ENCODE measurements around the gene PLEKHA6.

Gene PLEKHA6

DNA sequence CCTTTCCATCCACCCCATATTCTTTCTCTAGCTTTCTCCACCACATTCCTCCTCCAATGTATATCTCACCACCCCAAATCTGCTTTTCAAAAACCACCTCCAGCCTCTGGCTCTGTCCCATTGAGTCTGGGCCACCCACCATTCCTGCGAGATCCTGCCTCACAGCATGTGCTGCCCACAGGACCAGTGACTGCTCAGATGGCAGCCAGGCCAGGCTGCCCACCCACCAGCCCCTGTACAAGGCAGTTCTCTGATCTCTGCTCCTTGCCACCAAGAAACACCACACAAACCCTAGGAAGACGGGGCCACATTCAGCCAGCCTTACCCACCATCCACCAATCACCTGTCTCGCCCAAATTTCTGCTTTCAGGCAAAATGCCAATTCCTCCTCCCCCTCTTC, 53.7 kb downstream of the PLEKHA6 start:
- Histone ChIP-seq H3K27ac (ENCODE audit: low read depth, low read length) (no peak overlapping the region), H3K23ac (ENCODE audit: low read length) (no peak overlapping the region), H3K4me1 (ENCODE audit: control insufficient read depth, low read depth, low read length) (peaks cover 10% of the 10 kb centered on the region), H3K18ac (ENCODE audit: low read length) (no peak overlapping the region), H4K5ac (ENCODE audit: low read length) (no peak overlapping the region), H3K9ac (ENCODE audit: low read length) (no peak overlapping the region), H3K36me3 (ENCODE audit: control insufficient read depth, insufficient read depth, low read length) (no peaks in the 10 kb centered on the region), H2AK5ac (ENCODE audit: low read length) (no peak overlapping the region), H2BK120ac (ENCODE audit: low read depth, low read length) (no peak overlapping the region), H2BK15ac (replicated peaks; ENCODE audit: low read depth) (no peak overlapping the region), H3K4ac (ENCODE audit: low read depth, low read length) (no peak overlapping the region), H3K79me1 (ENCODE audit: low read length) (no peaks in the 10 kb centered on the region), H3K4me2 (ENCODE audit: low read length) (no peak overlapping the region), H2BK5ac (ENCODE audit: low read length) (no peak overlapping the region), H3K27me3 (ENCODE audit: insufficient read depth, low read length, poor library complexity) (no peaks in the 10 kb centered on the region), H3K56ac (ENCODE audit: low read length) (no peak overlapping the region), H3K4me3 (ENCODE audit: low read length) (no peak overlapping the region), H4K8ac (ENCODE audit: low read depth, low read length) (no peak overlapping the region), H3K79me2 (ENCODE audit: control insufficient read depth, insufficient read depth, low read length) (no peaks in the 10 kb centered on the region)
- no CpG with 5 or more reads among the region's 3 CpGs for WGBS (ENCODE audit: extremely low coverage, insufficient coverage, low lambda C conversion rate)
- no peak for DNase-seq

DNA sequence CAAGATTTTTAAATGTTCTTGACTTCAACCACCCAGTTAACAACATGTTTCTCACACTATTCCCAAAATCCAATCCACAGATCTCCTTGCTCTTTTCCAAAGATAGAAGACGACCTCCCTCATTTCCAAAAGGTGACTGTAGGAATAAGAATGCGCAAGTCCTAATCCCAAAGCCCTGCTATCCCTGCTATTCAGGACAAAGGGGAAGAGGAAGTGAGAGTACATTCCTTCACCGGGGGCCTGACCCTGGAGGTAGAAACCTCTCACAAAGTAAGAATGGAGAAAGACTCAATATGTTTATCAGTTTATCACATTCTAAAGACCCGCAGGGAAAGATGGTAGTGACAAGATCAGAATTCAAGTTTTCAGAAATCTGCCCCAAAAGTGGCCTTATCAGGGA, 55.7 kb downstream of the PLEKHA6 start:
- Histone ChIP-seq H2BK5ac (ENCODE audit: low read length) (no peak overlapping the region), H4K8ac (ENCODE audit: low read depth, low read length) (no peak overlapping the region), H3K79me2 (ENCODE audit: control insufficient read depth, insufficient read depth, low read length) (no peaks in the 10 kb centered on the region), H2BK15ac (replicated peaks; ENCODE audit: low read depth) (no peak overlapping the region), H3K36me3 (ENCODE audit: control insufficient read depth, insufficient read depth, low read length) (no peaks in the 10 kb centered on the region), H3K27me3 (ENCODE audit: insufficient read depth, low read length, poor library complexity) (no peaks in the 10 kb centered on the region), H2BK120ac (ENCODE audit: low read depth, low read length) (no peak overlapping the region), H4K5ac (ENCODE audit: low read length) (no peak overlapping the region), H3K4ac (ENCODE audit: low read depth, low read length) (no peak overlapping the region), H3K79me1 (ENCODE audit: low read length) (no peaks in the 10 kb centered on the region), H3K18ac (ENCODE audit: low read length) (no peak overlapping the region), H3K4me1 (ENCODE audit: control insufficient read depth, low read depth, low read length) (peaks cover 8% of the 10 kb centered on the region), H3K9ac (ENCODE audit: low read length) (no peak overlapping the region), H3K27ac (ENCODE audit: low read depth, low read length) (no peak overlapping the region), H3K4me2 (ENCODE audit: low read length) (no peak overlapping the region), H3K4me3 (ENCODE audit: low read length) (no peak overlapping the region), H2AK5ac (ENCODE audit: low read length) (no peak overlapping the region), H3K56ac (ENCODE audit: low read length) (no peak overlapping the region), H3K23ac (ENCODE audit: low read length) (no peak overlapping the region)
- peak; percentile 98 for DNase-seq
- WGBS (ENCODE audit: extremely low coverage, insufficient coverage, low lambda C conversion rate), result no CpG with 5 or more reads among the region's 4 CpGs

DNA sequence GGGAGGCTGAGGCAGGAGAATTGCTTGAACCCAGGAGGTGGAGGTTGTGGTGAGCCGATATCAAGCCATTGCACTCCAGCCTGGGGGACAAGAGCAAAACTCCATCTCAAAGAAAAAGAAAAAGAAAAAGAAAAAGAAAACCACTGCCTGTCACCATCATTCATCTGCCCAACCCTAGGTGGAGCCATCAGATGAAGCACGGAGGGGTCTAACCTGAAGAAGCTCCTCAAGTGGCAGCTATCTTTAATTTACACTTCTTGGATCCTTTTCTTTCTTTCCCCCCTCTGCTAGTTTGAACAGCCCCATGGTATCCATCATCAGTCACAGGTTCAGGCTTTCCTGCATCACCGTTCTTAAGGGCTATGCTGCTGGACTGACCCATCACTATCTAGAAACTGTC, 57.0 kb downstream of the PLEKHA6 start:
- Histone ChIP-seq H3K79me2 (ENCODE audit: control insufficient read depth, insufficient read depth, low read length) (no peaks in the 10 kb centered on the region), H3K36me3 (ENCODE audit: control insufficient read depth, insufficient read depth, low read length) (no peaks in the 10 kb centered on the region), H2BK15ac (replicated peaks; ENCODE audit: low read depth) (no peak overlapping the region), H4K5ac (ENCODE audit: low read length) (no peak overlapping the region), H3K4me1 (ENCODE audit: control insufficient read depth, low read depth, low read length) (peaks cover 4% of the 10 kb centered on the region), H3K56ac (ENCODE audit: low read length) (peak overlapping the region; percentile 1), H3K18ac (ENCODE audit: low read length) (peak overlapping the region; percentile 24), H3K4me2 (ENCODE audit: low read length) (no peak overlapping the region), H2BK5ac (ENCODE audit: low read length) (no peak overlapping the region), H3K27me3 (ENCODE audit: insufficient read depth, low read length, poor library complexity) (no peaks in the 10 kb centered on the region), H3K4ac (ENCODE audit: low read depth, low read length) (peak overlapping the region; percentile 24), H3K27ac (ENCODE audit: low read depth, low read length) (no peak overlapping the region), H2AK5ac (ENCODE audit: low read length) (peak overlapping the region; percentile 28), H2BK120ac (ENCODE audit: low read depth, low read length) (no peak overlapping the region), H3K9ac (ENCODE audit: low read length) (no peak overlapping the region), H3K4me3 (ENCODE audit: low read length) (no peak overlapping the region), H3K23ac (ENCODE audit: low read length) (no peak overlapping the region), H3K79me1 (ENCODE audit: low read length) (no peaks in the 10 kb centered on the region), H4K8ac (ENCODE audit: low read depth, low read length) (no peak overlapping the region)
- WGBS (ENCODE audit: extremely low coverage, insufficient coverage, low lambda C conversion rate), result no CpG with 5 or more reads among the region's 3 CpGs
- no peak for DNase-seq

- no CpG with 5 or more reads among the region's 7 CpGs for WGBS (ENCODE audit: extremely low coverage, insufficient coverage, low lambda C conversion rate)
- no peak for DNase-seq
- H3K36me3 ChIP-seq (ENCODE audit: control insufficient read depth, insufficient read depth, low read length), result no peaks in the 10 kb centered on the region
- H3K79me1 ChIP-seq (ENCODE audit: low read length), result no peaks in the 10 kb centered on the region
- no peaks in the 10 kb centered on the region for H3K79me2 ChIP-seq (ENCODE audit: control insufficient read depth, insufficient read depth, low read length)
- no peak overlapping the region for H3K4ac ChIP-seq (ENCODE audit: low read depth, low read length)
- no peak overlapping the region for H3K23ac ChIP-seq (ENCODE audit: low read length)
- H3K27ac ChIP-seq (ENCODE audit: low read depth, low read length), result no peak overlapping the region
- H3K9ac ChIP-seq (ENCODE audit: low read length), result no peak overlapping the region
- H3K56ac ChIP-seq (ENCODE audit: low read length), result no peak overlapping the region
- no peak overlapping the region for H3K4me2 ChIP-seq (ENCODE audit: low read length)
- peaks cover 5% of the 10 kb centered on the region for H3K4me1 ChIP-seq (ENCODE audit: control insufficient read depth, low read depth, low read length)
- H4K5ac ChIP-seq (ENCODE audit: low read length), result no peak overlapping the region
- no peaks in the 10 kb centered on the region for H3K27me3 ChIP-seq (ENCODE audit: insufficient read depth, low read length, poor library complexity)
- H4K8ac ChIP-seq (ENCODE audit: low read depth, low read length), result no peak overlapping the region
- no peak overlapping the region for H3K18ac ChIP-seq (ENCODE audit: low read length)
- no peak overlapping the region for H2BK15ac ChIP-seq (replicated peaks; ENCODE audit: low read depth)
- no peak overlapping the region for H2BK120ac ChIP-seq (ENCODE audit: low read depth, low read length)
- peak overlapping the region; percentile 83 for H2AK5ac ChIP-seq (ENCODE audit: low read length)
- no peak overlapping the region for H2BK5ac ChIP-seq (ENCODE audit: low read length)
- no peak overlapping the region for H3K4me3 ChIP-seq (ENCODE audit: low read length)
Measured at GRCh38 chr1:204301171-204301957, 58.4 kb downstream of the PLEKHA6 start.

- H3K9ac ChIP-seq (ENCODE audit: low read length), result no peak overlapping the region
- H2BK15ac ChIP-seq (replicated peaks; ENCODE audit: low read depth), result no peak overlapping the region
- no peaks in the 10 kb centered on the region for H3K79me1 ChIP-seq (ENCODE audit: low read length)
- H3K4me2 ChIP-seq (ENCODE audit: low read length), result no peak overlapping the region
- H3K18ac ChIP-seq (ENCODE audit: low read length), result no peak overlapping the region
- no peak overlapping the region for H4K8ac ChIP-seq (ENCODE audit: low read depth, low read length)
- no peaks in the 10 kb centered on the region for H3K36me3 ChIP-seq (ENCODE audit: control insufficient read depth, insufficient read depth, low read length)
- H3K56ac ChIP-seq (ENCODE audit: low read length), result no peak overlapping the region
- H3K79me2 ChIP-seq (ENCODE audit: control insufficient read depth, insufficient read depth, low read length), result no peaks in the 10 kb centered on the region
- peaks cover 6% of the 10 kb centered on the region for H3K4me1 ChIP-seq (ENCODE audit: control insufficient read depth, low read depth, low read length)
- DNase-seq, result no peak
- no peak overlapping the region for H3K4ac ChIP-seq (ENCODE audit: low read depth, low read length)
- H3K27ac ChIP-seq (ENCODE audit: low read depth, low read length), result no peak overlapping the region
- H3K23ac ChIP-seq (ENCODE audit: low read length), result no peak overlapping the region
- no CpG with 5 or more reads among the region's 3 CpGs for WGBS (ENCODE audit: extremely low coverage, insufficient coverage, low lambda C conversion rate)
- H3K27me3 ChIP-seq (ENCODE audit: insufficient read depth, low read length, poor library complexity), result no peaks in the 10 kb centered on the region
- H4K5ac ChIP-seq (ENCODE audit: low read length), result no peak overlapping the region
- no peak overlapping the region for H3K4me3 ChIP-seq (ENCODE audit: low read length)
- H2BK120ac ChIP-seq (ENCODE audit: low read depth, low read length), result no peak overlapping the region
- H2BK5ac ChIP-seq (ENCODE audit: low read length), result no peak overlapping the region
- H2AK5ac ChIP-seq (ENCODE audit: low read length), result no peak overlapping the region
Measured at GRCh38 chr1:204299814-204300365, 59.8 kb downstream of the PLEKHA6 start.

Measured in mesendoderm (in vitro differentiated cells).